ENCODE data around the gene CCDC194.

CCDC194 gene

GRCh38 chr19:17353386-17353785 lies 40.6 kb downstream of the CCDC194 start:
- DNase-seq = no peak

DNA sequence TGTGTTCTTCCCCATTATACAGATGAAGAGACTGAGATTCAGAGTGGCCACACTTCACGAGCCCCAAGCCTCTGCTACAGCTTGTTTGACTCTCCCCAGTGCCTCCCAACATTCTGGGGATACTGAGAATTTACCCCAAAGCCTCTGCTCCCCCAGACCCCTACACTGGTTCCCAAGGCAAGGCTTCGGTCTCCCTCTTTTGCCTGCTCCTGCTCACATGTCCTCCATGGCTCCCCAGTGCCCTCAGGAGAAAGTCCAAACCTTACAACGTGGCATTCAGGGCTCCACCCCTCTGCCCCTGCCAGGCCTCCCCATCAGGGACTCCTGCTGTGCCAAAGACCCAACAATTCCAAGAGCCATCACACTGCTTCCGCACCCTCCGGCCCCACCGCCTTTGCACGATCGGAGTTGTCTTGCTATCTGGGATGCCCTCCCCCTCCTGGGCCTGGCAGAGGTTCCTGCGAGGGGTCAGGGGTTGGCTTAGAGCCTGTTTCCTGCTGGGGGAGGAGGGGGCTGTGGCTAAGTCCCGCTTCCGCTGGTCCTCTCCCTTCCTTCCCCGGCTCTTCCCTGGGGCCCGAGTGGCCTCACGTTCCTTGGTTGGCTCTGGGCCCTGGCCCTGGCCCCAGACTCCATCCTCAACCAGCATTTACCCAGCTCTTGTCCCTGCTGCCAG lies 41.3 kb downstream of the CCDC194 start:
- H3K4me3 ChIP-seq (ENCODE audit: low read depth, low read length) = no peak overlapping the region

More at GRCh38 chr19:17353386-17353785, 40.6 kb downstream of the CCDC194 start:
- H3K36me3 ChIP-seq (ENCODE audit: control insufficient read depth in 1 of 2, insufficient read depth in 2 of 2, low read length in 2 of 2) = no peaks in the 10 kb centered on the region
- no peak overlapping the region for H2BK5ac ChIP-seq (ENCODE audit: low read depth, low read length, poor library complexity)
- H3K9ac ChIP-seq (ENCODE audit: low read length) = no peak overlapping the region
- no peak overlapping the region for H2AFZ ChIP-seq (ENCODE audit: insufficient read depth, low read length, poor library complexity)
- H3K14ac ChIP-seq (ENCODE audit: low read length) = no peak overlapping the region
- H2BK12ac ChIP-seq (ENCODE audit: low read length) = no peak overlapping the region
- no peak overlapping the region for H3K27ac ChIP-seq (ENCODE audit: low read depth, low read length)
- no peak overlapping the region for H3K4me2 ChIP-seq (ENCODE audit: low read length)
- H2AK5ac ChIP-seq (ENCODE audit: low read length) = no peak overlapping the region
- H3K79me2 ChIP-seq (ENCODE audit: control insufficient read depth, insufficient read depth, low read length, poor library complexity) = no peaks in the 10 kb centered on the region
- no peak overlapping the region for H3K4me3 ChIP-seq (ENCODE audit: low read depth, low read length)
- no peak overlapping the region for H4K12ac ChIP-seq (ENCODE audit: low read depth, low read length)
- H4K91ac ChIP-seq (ENCODE audit: low read depth, low read length) = no peak overlapping the region
- H2BK120ac ChIP-seq (ENCODE audit: insufficient read depth, low read length, poor library complexity) = no peak overlapping the region
- no peaks in the 10 kb centered on the region for H3K27me3 ChIP-seq (ENCODE audit: insufficient read depth, low read length)
- no peak overlapping the region for H4K8ac ChIP-seq (ENCODE audit: low read depth, low read length)
- no peaks in the 10 kb centered on the region for H3K79me1 ChIP-seq (ENCODE audit: low read length)
- peaks cover 4% of the 10 kb centered on the region for H3K9me3 ChIP-seq (ENCODE audit: insufficient read depth, low read depth, low read length)
- no peak overlapping the region for H3K23ac ChIP-seq (ENCODE audit: low read length)
- no CpG with 5 or more reads among the region's 8 CpGs for WGBS (ENCODE audit: extremely low coverage, insufficient coverage, insufficient read length)
- H3K4me1 ChIP-seq (ENCODE audit: control insufficient read depth in 1 of 2, insufficient read depth in 2 of 2, low read length in 2 of 2) = peaks cover 0 to 2% of the 10 kb centered on the region in 2 experiments
- no peak overlapping the region for H3K4ac ChIP-seq (ENCODE audit: low read depth, low read length)
- H3K18ac ChIP-seq (ENCODE audit: low read length) = no peak overlapping the region

GRCh38 chr19:17351815-17352435 lies 42.1 kb downstream of the CCDC194 start:
- H3K4me1 ChIP-seq (ENCODE audit: control insufficient read depth in 1 of 2, insufficient read depth in 2 of 2, low read length in 2 of 2) = peaks cover 0 to 2% of the 10 kb centered on the region in 2 experiments
- H2AFZ ChIP-seq (ENCODE audit: insufficient read depth, low read length, poor library complexity) = no peak overlapping the region
- peaks cover 2% of the 10 kb centered on the region for H3K9me3 ChIP-seq (ENCODE audit: insufficient read depth, low read depth, low read length)
- no peak overlapping the region for H4K8ac ChIP-seq (ENCODE audit: low read depth, low read length)
- no peaks in the 10 kb centered on the region for H3K79me1 ChIP-seq (ENCODE audit: low read length)
- no peak overlapping the region for H3K23ac ChIP-seq (ENCODE audit: low read length)
- H3K4me2 ChIP-seq (ENCODE audit: low read length) = no peak overlapping the region
- no peak overlapping the region for H2BK12ac ChIP-seq (ENCODE audit: low read length)
- no peak overlapping the region for H3K9ac ChIP-seq (ENCODE audit: low read length)
- no peak overlapping the region for H3K4ac ChIP-seq (ENCODE audit: low read depth, low read length)
- no peak overlapping the region for H2AK5ac ChIP-seq (ENCODE audit: low read length)
- H3K18ac ChIP-seq (ENCODE audit: low read length) = no peak overlapping the region
- no peak overlapping the region for H3K14ac ChIP-seq (ENCODE audit: low read length)
- no peak overlapping the region for H4K12ac ChIP-seq (ENCODE audit: low read depth, low read length)
- H4K91ac ChIP-seq (ENCODE audit: low read depth, low read length) = no peak overlapping the region
- DNase-seq = peak in 1 of 2 donors; percentile 23
- no peak overlapping the region for H2BK5ac ChIP-seq (ENCODE audit: low read depth, low read length, poor library complexity)
- H3K36me3 ChIP-seq (ENCODE audit: control insufficient read depth in 1 of 2, insufficient read depth in 2 of 2, low read length in 2 of 2) = no peaks in the 10 kb centered on the region
- WGBS (ENCODE audit: extremely low coverage, insufficient coverage, insufficient read length) = no CpG with 5 or more reads among the region's 45 CpGs
- H3K27ac ChIP-seq (ENCODE audit: low read depth, low read length) = no peak overlapping the region
- no peak overlapping the region for H3K4me3 ChIP-seq (ENCODE audit: low read depth, low read length)
- H3K79me2 ChIP-seq (ENCODE audit: control insufficient read depth, insufficient read depth, low read length, poor library complexity) = no peaks in the 10 kb centered on the region
- no peak overlapping the region for H2BK120ac ChIP-seq (ENCODE audit: insufficient read depth, low read length, poor library complexity)
- no peaks in the 10 kb centered on the region for H3K27me3 ChIP-seq (ENCODE audit: insufficient read depth, low read length)

More for the DNA sequence above, 41.3 kb downstream of the CCDC194 start:
- H3K27me3 ChIP-seq (ENCODE audit: insufficient read depth, low read length) = no peaks in the 10 kb centered on the region
- no peak overlapping the region for H4K8ac ChIP-seq (ENCODE audit: low read depth, low read length)
- H3K79me1 ChIP-seq (ENCODE audit: low read length) = no peaks in the 10 kb centered on the region
- H3K27ac ChIP-seq (ENCODE audit: low read depth, low read length) = no peak overlapping the region
- H2BK120ac ChIP-seq (ENCODE audit: insufficient read depth, low read length, poor library complexity) = no peak overlapping the region
- no peaks in the 10 kb centered on the region for H3K36me3 ChIP-seq (ENCODE audit: control insufficient read depth in 1 of 2, insufficient read depth in 2 of 2, low read length in 2 of 2)
- no CpG with 5 or more reads among the region's 14 CpGs for WGBS (ENCODE audit: extremely low coverage, insufficient coverage, insufficient read length)
- no peak overlapping the region for H3K14ac ChIP-seq (ENCODE audit: low read length)
- peaks cover 4% of the 10 kb centered on the region for H3K9me3 ChIP-seq (ENCODE audit: insufficient read depth, low read depth, low read length)
- H3K79me2 ChIP-seq (ENCODE audit: control insufficient read depth, insufficient read depth, low read length, poor library complexity) = no peaks in the 10 kb centered on the region
- no peak overlapping the region for H3K4me2 ChIP-seq (ENCODE audit: low read length)
- H3K9ac ChIP-seq (ENCODE audit: low read length) = no peak overlapping the region
- H2BK5ac ChIP-seq (ENCODE audit: low read depth, low read length, poor library complexity) = no peak overlapping the region
- no peak overlapping the region for H3K4ac ChIP-seq (ENCODE audit: low read depth, low read length)
- peaks cover 0 to 2% of the 10 kb centered on the region in 2 experiments for H3K4me1 ChIP-seq (ENCODE audit: control insufficient read depth in 1 of 2, insufficient read depth in 2 of 2, low read length in 2 of 2)
- no peak overlapping the region for H4K91ac ChIP-seq (ENCODE audit: low read depth, low read length)
- no peak overlapping the region for H2AK5ac ChIP-seq (ENCODE audit: low read length)
- H2BK12ac ChIP-seq (ENCODE audit: low read length) = no peak overlapping the region
- H4K12ac ChIP-seq (ENCODE audit: low read depth, low read length) = no peak overlapping the region
- no peak overlapping the region for H3K18ac ChIP-seq (ENCODE audit: low read length)
- no peak overlapping the region for H3K23ac ChIP-seq (ENCODE audit: low read length)
- H2AFZ ChIP-seq (ENCODE audit: insufficient read depth, low read length, poor library complexity) = no peak overlapping the region
- no peak for DNase-seq

DNA sequence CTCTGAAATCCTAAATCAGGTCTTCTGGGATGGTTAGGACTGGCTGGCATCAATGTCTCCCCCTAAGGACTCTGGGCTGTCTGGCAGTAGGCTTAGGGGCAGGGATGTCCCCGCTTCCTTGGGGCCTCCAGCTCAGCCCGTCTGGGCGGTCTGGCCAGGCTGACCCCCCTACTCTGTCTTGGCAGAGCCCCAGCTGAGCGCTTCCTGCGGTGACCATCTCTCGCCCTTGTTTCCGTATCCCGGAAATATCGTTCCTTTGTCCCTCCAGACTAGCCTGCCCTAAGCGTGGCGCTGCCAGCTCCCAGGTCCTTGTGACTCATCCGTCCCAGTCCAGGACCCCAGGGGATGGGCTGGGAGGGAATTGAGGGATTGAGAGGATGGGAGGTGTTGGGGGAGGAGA lies 45.3 kb downstream of the CCDC194 start:
- Histone ChIP-seq H3K14ac (ENCODE audit: low read length) (no peak overlapping the region), H2BK5ac (ENCODE audit: low read depth, low read length, poor library complexity) (no peak overlapping the region), H3K4me3 (ENCODE audit: low read depth, low read length) (no peak overlapping the region), H3K27me3 (ENCODE audit: insufficient read depth, low read length) (no peaks in the 10 kb centered on the region), H3K4me1 (ENCODE audit: control insufficient read depth in 1 of 2, insufficient read depth in 2 of 2, low read length in 2 of 2) (peaks cover 0 to 2% of the 10 kb centered on the region in 2 experiments), H3K36me3 (ENCODE audit: control insufficient read depth in 1 of 2, insufficient read depth in 2 of 2, low read length in 2 of 2) (no peaks in the 10 kb centered on the region), H2AFZ (ENCODE audit: insufficient read depth, low read length, poor library complexity) (no peak overlapping the region), H3K79me1 (ENCODE audit: low read length) (no peaks in the 10 kb centered on the region), H4K8ac (ENCODE audit: low read depth, low read length) (peak overlapping the region; percentile 78), H2BK12ac (ENCODE audit: low read length) (no peak overlapping the region), H3K4ac (ENCODE audit: low read depth, low read length) (no peak overlapping the region), H2AK5ac (ENCODE audit: low read length) (no peak overlapping the region), H3K4me2 (ENCODE audit: low read length) (peak overlapping the region; percentile 35), H3K18ac (ENCODE audit: low read length) (no peak overlapping the region), H4K12ac (ENCODE audit: low read depth, low read length) (no peak overlapping the region), H3K79me2 (ENCODE audit: control insufficient read depth, insufficient read depth, low read length, poor library complexity) (no peaks in the 10 kb centered on the region), H3K23ac (ENCODE audit: low read length) (no peak overlapping the region), H2BK120ac (ENCODE audit: insufficient read depth, low read length, poor library complexity) (no peak overlapping the region), H3K27ac (ENCODE audit: low read depth, low read length) (no peak overlapping the region), H4K91ac (ENCODE audit: low read depth, low read length) (no peak overlapping the region), H3K9me3 (ENCODE audit: insufficient read depth, low read depth, low read length) (peaks cover 2% of the 10 kb centered on the region), H3K9ac (ENCODE audit: low read length) (no peak overlapping the region)
- DNase-seq = no peak
- no CpG with 5 or more reads among the region's 12 CpGs for WGBS (ENCODE audit: extremely low coverage, insufficient coverage, insufficient read length)

Data from trophoblast cell (in vitro differentiated cells and primary cell).